ENCODE measurements around the gene AKAP1. TPM values are rescaled to one million over a fixed set of nuclear protein-coding genes. Genes with fewer than 3 reads are reported as not detected.

AKAP1 gene
- total RNA-seq, 3 donors from 2014 or later = 59.6 to 64.3 (median 60.2) TPM

- DNase-seq = no peak
- Mint-ChIP-seq H3K27me3 (ENCODE audit: low read depth) (peaks cover 26% of the 10 kb centered on the region), H3K4me1 (ENCODE audit: low read depth) (no peaks in the 10 kb centered on the region), H3K9me3 (no peaks in the 10 kb centered on the region), H3K36me3 (ENCODE audit: insufficient read depth) (no peaks in the 10 kb centered on the region), H3K4me3 (no peak overlapping the region)
- ATAC-seq = no peak
Measured at GRCh38 chr17:57170866-57171265, 85.8 kb downstream of the AKAP1 start.

Other genes with a start within 250 kb of the AKAP1 start
- gene TRIM25, start 171.2 kb upstream of the AKAP1 start, total RNA-seq = 10 to 100 TPM; 52.4 to 66.7 (median 61.2) TPM
- 10 to 100 TPM; 22.9 to 23.8 (median 23.0) TPM for gene COIL, start 124.2 kb upstream of the AKAP1 start, total RNA-seq
- gene SCPEP1, start 107.1 kb upstream of the AKAP1 start, total RNA-seq = 10 to 100 TPM; 10.8 to 17.6 (median 14.1) TPM
- gene MSI2, start 171.3 kb downstream of the AKAP1 start, total RNA-seq = 10 to 100 TPM; 40.6 to 56.2 (median 54.3) TPM

Measured in activated T-cell treated with anti-CD3 and anti-CD28 coated beads, Interleukin-2, amount 50 U/mL, for 4 hours (primary cell).